Daoy (cell line): ENCODE results near the gene RNF135. TPM values are rescaled to one million over a fixed set of nuclear protein-coding genes. Genes with fewer than 3 reads are reported as not detected.
"Not testable (repeated sequence)": the region's sequence is repeated elsewhere in the genome, so short reads cannot be mapped to it uniquely, and the experiment has no call there.

Source experiments
- DNase-seq: peaks from one replicate; pipeline ENCODE4 v3.0.0-alpha.2; 2015; ENCODE audit warnings: low read depth
- total RNA-seq: library from RNA; depleted of rRNA; stranded (reverse); fragments of >200 nt; shearing (Covaris generic); gene quantifications from 2 replicates; pipeline ENCODE4 v1.2.3, GENCODE V29; 2014

Gene RNF135
- total RNA-seq, 1 experiment from 2014 or later: 20.4 TPM

GRCh38 chr17:30954046-30954830, 16.6 kb upstream of the RNF135 start:
- DNase-seq: no peak

- no peak for DNase-seq
Observed at GRCh38 chr17:30956764-30957374, 14.0 kb upstream of the RNF135 start.

GRCh38 chr17:30957741-30958140, 13.1 kb upstream of the RNF135 start:
- no peak for DNase-seq

- DNase-seq: no peak
Observed at GRCh38 chr17:30958187-30958586, 12.7 kb upstream of the RNF135 start.

GRCh38 chr17:30961209-30962188, 9.3 kb upstream of the RNF135 start:
- DNase-seq: peak; percentile 78

- not testable (repeated sequence) for DNase-seq
Observed at GRCh38 chr17:30964312-30964711, 6.5 kb upstream of the RNF135 start.

- peak; percentile 25 for DNase-seq
Observed at GRCh38 chr17:30964876-30965275, 6.0 kb upstream of the RNF135 start.

GRCh38 chr17:30965686-30966085, 5.2 kb upstream of the RNF135 start:
- no peak for DNase-seq

- DNase-seq: not testable (repeated sequence)
Observed at GRCh38 chr17:30967911-30968310, 2.9 kb upstream of the RNF135 start.

- DNase-seq: no peak
Observed at GRCh38 chr17:30969989-30970830, 629 bp upstream of the RNF135 start.

- DNase-seq: no peak
Observed at GRCh38 chr17:30975042-30975820, 4.4 kb downstream of the RNF135 start.

GRCh38 chr17:30979919-30980318, 9.1 kb downstream of the RNF135 start:
- DNase-seq: not testable (repeated sequence)

- no peak for DNase-seq
Observed at GRCh38 chr17:30981531-30982519, 11.0 kb downstream of the RNF135 start.

GRCh38 chr17:30982855-30983254, 12.0 kb downstream of the RNF135 start:
- DNase-seq: no peak

- no peak for DNase-seq
Observed at GRCh38 chr17:30990458-30990857, 19.6 kb downstream of the RNF135 start.

- DNase-seq: no peak
Observed at GRCh38 chr17:30992551-30992950, 21.7 kb downstream of the RNF135 start.

GRCh38 chr17:30995347-30995746, 24.5 kb downstream of the RNF135 start:
- DNase-seq: no peak

GRCh38 chr17:30996486-30996885, 25.6 kb downstream of the RNF135 start:
- DNase-seq: no peak

- no peak for DNase-seq
Observed at GRCh38 chr17:30997270-30997669, 26.4 kb downstream of the RNF135 start.
